ENCODE data around the gene CD276.
"Not testable (repeated sequence)": the region's sequence is repeated elsewhere in the genome, so short reads cannot be mapped to it uniquely, and the experiment has no call there.

Gene CD276

DNA sequence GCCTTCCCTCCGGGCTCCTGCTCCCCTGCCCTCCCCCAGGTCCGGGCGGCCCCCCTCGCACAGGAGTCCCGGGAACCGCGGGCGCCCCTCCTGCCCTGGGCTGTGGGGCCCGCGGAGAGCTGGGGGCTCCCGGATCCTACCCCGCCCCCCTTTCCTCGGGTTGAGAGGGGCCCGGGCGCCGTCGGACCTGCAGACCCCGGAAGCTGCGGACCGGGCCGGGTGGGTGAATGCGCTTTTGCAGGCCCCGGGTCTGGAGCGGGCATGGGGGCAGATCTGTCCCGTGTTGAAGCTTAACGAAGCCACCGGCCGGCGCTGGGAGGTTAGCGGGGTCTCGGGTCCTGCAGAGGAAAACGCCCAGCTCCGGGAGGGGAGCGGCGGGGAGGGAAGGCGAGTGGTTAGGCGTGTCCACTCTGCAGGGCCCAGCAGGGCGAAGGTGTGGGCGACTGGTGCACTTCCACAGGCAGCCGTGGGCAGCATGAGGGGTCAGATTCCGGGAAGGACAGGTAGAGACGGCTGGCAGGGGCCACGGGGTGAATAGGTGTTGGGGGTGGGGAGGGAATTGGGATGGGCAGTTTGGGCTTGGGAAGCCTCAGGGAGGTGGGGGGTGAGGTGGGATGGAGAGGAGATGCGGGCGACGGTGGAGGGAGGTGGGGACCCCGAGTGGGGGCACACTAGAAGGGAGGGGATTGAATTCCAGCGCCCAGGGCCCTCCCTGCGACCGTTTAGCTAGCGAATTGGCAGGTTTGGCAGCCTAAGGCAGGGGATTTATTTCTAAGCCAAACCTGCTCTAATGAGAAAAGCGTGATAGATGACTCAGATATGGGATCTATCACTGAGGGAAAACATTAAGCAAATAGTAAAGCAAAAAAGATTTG, 635 bp downstream of the CD276 start:
- no peak for DNase-seq (ENCODE audit: low read depth in 2 of 2)

DNA sequence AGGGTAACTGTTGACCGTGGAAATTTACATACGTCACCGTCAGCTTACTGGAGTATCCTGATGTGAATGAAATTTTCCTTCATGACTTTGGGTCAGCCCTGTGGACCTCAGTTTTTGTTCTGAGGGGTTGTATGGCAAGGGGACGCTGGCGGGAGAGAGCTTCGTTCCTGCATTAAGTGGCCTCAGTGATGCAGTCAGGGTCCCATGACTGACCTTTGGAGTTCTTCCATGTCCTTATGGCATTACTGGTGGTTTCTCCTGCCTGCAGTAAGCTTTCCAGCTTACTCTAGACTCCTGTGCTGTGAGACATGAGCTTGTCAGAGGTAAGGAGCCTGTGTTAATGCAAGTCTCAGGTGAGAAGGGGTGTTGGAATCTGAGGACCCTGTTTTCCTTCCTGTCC, 1.8 kb downstream of the CD276 start:
- DNase-seq (ENCODE audit: low read depth in 2 of 2): no peak

GRCh38 chr15:73686781-73687256, 2.6 kb downstream of the CD276 start:
- DNase-seq (ENCODE audit: low read depth in 2 of 2): no peak

GRCh38 chr15:73687351-73687750, 3.2 kb downstream of the CD276 start:
- DNase-seq (ENCODE audit: low read depth in 2 of 2): no peak

GRCh38 chr15:73688455-73688854, 4.3 kb downstream of the CD276 start:
- no peak for DNase-seq (ENCODE audit: low read depth in 2 of 2)

DNA sequence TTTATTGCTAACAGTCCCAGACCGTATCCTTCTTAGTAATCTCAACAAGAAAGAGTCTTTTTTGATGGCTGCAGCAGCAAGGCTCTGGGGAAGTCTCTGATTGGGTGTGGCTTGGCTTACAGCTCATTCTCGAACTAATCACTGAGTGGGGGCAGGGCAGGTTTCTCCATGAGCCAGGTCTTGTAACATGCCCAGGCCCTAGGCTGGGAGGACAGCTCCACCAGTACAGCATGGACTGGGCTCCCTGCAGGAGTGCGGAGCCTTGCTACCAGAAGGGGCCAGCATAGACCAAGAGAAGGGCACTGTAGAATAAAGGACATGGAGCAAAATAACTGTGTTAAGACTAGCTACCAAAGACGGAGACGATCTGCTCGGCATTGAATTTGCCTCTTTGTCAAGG, 7.2 kb downstream of the CD276 start:
- no peak for DNase-seq (ENCODE audit: low read depth in 2 of 2)

- no peak for DNase-seq (ENCODE audit: low read depth in 2 of 2)
Measured at GRCh38 chr15:73694419-73694818, 10.2 kb downstream of the CD276 start.

DNA sequence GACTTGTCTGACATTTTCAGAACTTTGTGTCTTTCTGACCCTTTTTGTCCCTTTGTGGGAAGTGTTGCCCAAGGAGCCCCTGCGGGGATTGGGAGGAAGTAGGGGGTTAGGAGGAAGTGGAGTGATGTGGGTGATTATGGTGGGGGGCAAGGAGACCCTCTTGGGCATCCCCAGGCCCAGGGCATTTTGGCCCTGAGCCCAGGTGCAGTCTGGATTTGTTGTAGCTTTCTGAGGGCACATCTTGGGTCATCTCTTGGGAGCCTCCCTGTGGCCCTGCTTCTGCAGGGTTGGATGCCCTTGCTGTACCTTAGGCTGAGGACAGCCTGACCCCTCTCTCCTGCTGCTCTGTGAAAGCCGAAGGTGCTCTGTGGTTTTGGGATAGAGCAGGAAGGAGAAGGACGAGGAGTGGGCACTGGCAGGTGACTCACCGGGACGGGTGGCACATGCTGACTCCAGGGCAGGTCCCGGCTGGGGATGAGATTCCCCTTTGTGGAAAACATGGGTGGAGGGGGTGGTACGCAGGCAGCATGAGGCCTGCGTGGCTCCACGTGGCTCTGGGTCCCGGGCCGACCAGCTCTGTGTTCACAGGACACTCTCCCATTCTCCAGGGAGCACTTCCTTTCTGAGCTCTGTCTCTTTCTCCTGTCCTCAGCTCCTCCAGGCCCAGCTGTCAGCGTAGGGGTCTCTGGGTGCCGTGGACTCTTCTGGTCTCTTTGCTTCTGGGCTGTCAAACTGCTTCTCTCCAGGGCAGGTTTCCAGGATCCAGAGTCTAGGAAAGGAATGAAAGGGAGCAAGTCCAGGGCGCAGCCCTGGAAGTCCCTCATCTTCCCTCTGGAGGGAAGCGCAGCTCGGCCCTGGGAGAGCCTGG, 11.8 kb downstream of the CD276 start:
- no peak for DNase-seq (ENCODE audit: low read depth in 2 of 2)

GRCh38 chr15:73696641-73697001, 12.4 kb downstream of the CD276 start:
- no peak for DNase-seq (ENCODE audit: low read depth in 2 of 2)

DNA sequence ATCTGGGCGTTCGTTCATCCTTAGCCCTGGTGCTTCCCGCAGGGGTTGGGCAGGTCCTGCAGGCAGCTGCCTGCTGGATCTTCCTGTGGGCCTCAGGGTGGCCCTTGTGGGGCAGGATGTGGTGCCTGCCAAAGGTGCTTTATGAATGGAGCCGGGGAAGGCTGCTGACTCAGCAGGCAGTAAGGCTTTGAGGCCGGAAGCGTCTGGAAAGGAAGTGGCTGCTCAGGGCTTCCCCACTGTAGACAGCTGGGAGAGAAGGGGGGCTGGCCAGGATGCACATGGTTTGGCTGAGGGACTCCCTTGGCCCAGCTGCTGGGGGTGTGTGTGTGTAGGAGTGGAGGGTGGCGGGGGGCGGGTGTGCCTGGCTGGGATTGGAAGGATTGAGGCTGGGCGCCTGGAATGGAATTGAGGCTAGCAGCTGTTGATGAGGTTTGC, 12.9 kb downstream of the CD276 start:
- peak; percentile 21 to 46 for DNase-seq (ENCODE audit: low read depth in 2 of 2)

DNA sequence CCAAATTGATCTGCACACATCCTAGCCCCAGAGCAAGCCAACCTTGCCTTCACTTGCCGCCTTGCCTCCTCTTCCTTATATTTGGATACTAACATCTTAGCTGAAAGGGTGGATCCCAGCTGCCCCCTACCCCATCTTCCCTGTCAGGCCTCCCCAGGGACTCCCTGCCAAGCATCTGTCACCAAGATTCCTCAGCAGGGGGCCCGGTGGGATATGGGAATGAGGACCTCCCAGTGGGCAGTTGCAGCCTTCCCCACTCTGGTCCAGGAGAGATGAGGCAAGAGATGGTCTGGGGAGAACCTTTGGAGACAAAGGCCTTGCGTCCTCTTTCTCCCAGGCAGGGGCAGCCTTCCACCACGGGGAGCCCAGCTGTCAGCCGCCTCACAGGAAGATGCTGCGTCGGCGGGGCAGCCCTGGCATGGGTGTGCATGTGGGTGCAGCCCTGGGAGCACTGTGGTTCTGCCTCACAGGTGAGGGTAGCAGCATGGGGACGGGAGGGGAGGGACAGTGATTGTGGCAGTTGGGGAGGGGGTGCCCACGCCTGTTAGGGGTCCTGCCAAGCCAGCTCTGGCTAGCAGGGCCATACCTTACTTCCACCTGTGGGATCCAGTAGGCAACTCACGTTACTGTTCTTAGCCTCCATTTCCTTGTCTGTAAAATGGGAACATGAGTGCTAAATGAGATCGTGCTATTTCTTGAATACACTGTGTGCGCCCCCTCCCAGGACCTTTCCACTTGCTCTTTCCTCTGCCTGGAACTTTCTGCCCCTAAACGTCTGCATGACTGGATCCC, 15.3 kb downstream of the CD276 start:
- DNase-seq (ENCODE audit: low read depth in 2 of 2): no peak

- DNase-seq (ENCODE audit: low read depth in 2 of 2): peak; percentile 40 to 51
Measured at GRCh38 chr15:73700041-73700842, 16.1 kb downstream of the CD276 start.

- DNase-seq (ENCODE audit: low read depth in 2 of 2): not testable (repeated sequence)
Measured at GRCh38 chr15:73702311-73703239, 18.4 kb downstream of the CD276 start.

GRCh38 chr15:73703601-73704000, 19.4 kb downstream of the CD276 start:
- DNase-seq (ENCODE audit: low read depth in 2 of 2): not testable (repeated sequence)

- not testable (repeated sequence) for DNase-seq (ENCODE audit: low read depth in 2 of 2)
Measured at GRCh38 chr15:73704142-73704868, 20.1 kb downstream of the CD276 start.

DNA sequence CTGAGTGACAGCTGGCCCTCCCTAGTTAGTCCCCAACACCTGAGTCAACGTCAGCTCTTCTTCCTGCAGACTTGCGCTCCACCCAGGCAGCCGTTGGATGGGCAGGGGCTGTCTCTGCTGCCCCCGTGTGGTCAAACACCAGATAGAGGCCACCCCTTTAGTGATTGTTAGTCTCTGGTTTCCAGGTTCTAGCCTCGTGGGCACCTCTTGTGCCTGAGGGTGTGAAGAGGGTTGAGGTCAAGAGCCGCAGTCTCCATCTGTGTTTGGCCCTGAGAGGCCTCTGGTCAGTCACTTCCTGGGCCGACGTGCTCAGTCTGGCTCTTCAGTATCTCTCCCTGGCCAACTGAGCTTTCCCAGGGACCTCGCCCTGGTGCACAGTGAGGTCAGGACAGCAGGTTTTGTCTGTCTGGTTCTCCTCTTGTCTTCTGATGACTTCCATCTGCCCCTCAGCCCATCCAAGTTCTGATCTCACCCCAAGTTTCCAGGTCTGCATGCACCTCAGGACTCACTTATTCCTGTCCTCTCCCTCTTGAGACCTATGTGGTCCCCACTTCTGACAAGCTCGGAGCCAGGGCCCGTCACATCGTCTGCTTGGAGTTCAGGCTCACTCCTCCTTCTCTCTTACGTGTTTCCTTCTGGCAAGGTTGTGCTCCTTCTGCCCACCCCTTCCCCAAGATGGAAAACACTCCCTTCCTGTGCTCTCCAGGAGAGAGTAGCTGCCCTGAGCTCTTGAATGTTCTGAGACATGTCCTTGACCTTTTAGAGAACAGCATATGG, 20.9 kb downstream of the CD276 start:
- DNase-seq (ENCODE audit: low read depth in 2 of 2): peak; percentile 11

GRCh38 chr15:73708691-73709090, 24.5 kb downstream of the CD276 start:
- no peak for DNase-seq (ENCODE audit: low read depth in 2 of 2)

DNA sequence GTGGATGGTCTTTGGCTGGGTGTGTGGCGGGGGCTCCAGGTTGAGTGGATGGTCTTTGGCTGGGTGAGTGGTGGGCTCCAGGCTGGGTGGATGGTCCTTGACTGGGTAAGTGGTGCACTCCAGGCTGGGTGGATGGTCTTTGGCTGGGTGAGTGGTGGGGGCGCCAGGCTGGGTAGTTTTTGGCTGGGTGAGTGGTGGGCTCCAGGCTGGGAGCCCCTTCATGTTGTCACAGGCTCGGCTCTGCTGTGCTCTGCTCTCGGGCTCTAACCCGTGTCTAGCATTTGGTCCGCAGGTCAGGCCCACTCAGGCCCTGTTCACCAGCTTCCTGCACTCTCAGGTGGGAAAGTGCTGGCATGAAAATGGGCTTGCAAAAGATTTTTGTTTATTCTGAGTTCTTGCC, 25.1 kb downstream of the CD276 start:
- no peak for DNase-seq (ENCODE audit: low read depth in 2 of 2)
